GM12878 (cell line): ENCODE results near the gene TUBGCP2.

Experiments used
- CREB1 ChIP-seq: IDR thresholded peaks from 2 replicates; pipeline ENCODE4 v1.6.1; 2012; ENCODE audit warnings: low read depth, mild to moderate bottlenecking, inconsistent platforms
- EZH2 ChIP-seq: IDR thresholded peaks from 2 replicates; pipeline ENCODE4 v1.6.1; 2012; ENCODE audit warnings: low read depth, mild to moderate bottlenecking, control low read depth, inconsistent platforms, low read length, borderline replicate concordance; ENCODE audit not compliant: control insufficient read depth
- POLR2AphosphoS2 ChIP-seq: IDR thresholded peaks from 2 replicates; pipeline ENCODE4 v1.6.1; 2011; ENCODE audit warnings: low read depth, mild to moderate bottlenecking, low read length, improper control_type of control experiment, moderate library complexity
- TF ChIP-seq, protein P1 (sequence below), 3 experiments: IDR thresholded peaks in 2 of 3; conservative IDR thresholded peaks in 1 of 3; 2 replicates each; pipeline ENCODE4 v1.5.1; 2011; ENCODE audit warnings: low read depth in 3 of 3, low read length in 3 of 3, mild to moderate bottlenecking in 3 of 3, control low read depth in 2 of 3, moderate library complexity in 2 of 3, inconsistent platforms in 1 of 3, mixed read lengths in 1 of 3; ENCODE audit not compliant: control insufficient read depth in 2 of 3, insufficient read depth in 1 of 3; ENCODE audit errors: extremely low read depth in 1 of 3
- TF ChIP-seq, protein P2 (sequence below): IDR thresholded peaks from 2 replicates; pipeline ENCODE4 v1.6.1; 2012; ENCODE audit warnings: mild to moderate bottlenecking, low read depth, low read length

- no peak for TF ChIP-seq EZH2
- TF ChIP-seq CREB1: no peak
- TF ChIP-seq, protein P1, sequence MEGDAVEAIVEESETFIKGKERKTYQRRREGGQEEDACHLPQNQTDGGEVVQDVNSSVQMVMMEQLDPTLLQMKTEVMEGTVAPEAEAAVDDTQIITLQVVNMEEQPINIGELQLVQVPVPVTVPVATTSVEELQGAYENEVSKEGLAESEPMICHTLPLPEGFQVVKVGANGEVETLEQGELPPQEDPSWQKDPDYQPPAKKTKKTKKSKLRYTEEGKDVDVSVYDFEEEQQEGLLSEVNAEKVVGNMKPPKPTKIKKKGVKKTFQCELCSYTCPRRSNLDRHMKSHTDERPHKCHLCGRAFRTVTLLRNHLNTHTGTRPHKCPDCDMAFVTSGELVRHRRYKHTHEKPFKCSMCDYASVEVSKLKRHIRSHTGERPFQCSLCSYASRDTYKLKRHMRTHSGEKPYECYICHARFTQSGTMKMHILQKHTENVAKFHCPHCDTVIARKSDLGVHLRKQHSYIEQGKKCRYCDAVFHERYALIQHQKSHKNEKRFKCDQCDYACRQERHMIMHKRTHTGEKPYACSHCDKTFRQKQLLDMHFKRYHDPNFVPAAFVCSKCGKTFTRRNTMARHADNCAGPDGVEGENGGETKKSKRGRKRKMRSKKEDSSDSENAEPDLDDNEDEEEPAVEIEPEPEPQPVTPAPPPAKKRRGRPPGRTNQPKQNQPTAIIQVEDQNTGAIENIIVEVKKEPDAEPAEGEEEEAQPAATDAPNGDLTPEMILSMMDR (IDR thresholded peaks at IDR 0.05 in 2 of 3, conservative IDR thresholded peaks at IDR 0.05 in 1 of 3; ENCODE audit: control insufficient read depth in 2 of 3, extremely low read depth in 1 of 3, insufficient read depth in 1 of 3, low read depth in 3 of 3, low read length in 3 of 3): no peak
- TF ChIP-seq, protein P2, sequence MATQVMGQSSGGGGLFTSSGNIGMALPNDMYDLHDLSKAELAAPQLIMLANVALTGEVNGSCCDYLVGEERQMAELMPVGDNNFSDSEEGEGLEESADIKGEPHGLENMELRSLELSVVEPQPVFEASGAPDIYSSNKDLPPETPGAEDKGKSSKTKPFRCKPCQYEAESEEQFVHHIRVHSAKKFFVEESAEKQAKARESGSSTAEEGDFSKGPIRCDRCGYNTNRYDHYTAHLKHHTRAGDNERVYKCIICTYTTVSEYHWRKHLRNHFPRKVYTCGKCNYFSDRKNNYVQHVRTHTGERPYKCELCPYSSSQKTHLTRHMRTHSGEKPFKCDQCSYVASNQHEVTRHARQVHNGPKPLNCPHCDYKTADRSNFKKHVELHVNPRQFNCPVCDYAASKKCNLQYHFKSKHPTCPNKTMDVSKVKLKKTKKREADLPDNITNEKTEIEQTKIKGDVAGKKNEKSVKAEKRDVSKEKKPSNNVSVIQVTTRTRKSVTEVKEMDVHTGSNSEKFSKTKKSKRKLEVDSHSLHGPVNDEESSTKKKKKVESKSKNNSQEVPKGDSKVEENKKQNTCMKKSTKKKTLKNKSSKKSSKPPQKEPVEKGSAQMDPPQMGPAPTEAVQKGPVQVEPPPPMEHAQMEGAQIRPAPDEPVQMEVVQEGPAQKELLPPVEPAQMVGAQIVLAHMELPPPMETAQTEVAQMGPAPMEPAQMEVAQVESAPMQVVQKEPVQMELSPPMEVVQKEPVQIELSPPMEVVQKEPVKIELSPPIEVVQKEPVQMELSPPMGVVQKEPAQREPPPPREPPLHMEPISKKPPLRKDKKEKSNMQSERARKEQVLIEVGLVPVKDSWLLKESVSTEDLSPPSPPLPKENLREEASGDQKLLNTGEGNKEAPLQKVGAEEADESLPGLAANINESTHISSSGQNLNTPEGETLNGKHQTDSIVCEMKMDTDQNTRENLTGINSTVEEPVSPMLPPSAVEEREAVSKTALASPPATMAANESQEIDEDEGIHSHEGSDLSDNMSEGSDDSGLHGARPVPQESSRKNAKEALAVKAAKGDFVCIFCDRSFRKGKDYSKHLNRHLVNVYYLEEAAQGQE: no peak
- TF ChIP-seq POLR2AphosphoS2: no peak
Observed at GRCh38 chr10:133325440-133326222, 17.0 kb upstream of the TUBGCP2 start.
